Stomach (tissue), 9 donors: ENCODE measurements around the gene FLVCR1. TPM values are rescaled to one million over a fixed set of nuclear protein-coding genes. Genes with fewer than 3 reads are reported as not detected.

Source experiments
- DNase-seq, 2 donors: peaks; one replicate each; pipeline versions ENCODE4 v3.0.0 to v3.0.0-alpha.2; 2013 to 2019
- H3K27ac ChIP-seq, 5 donors: fragments of 200-600 bp in 4 of 5; sonication (generic) in 4 of 5; one replicate each; pipeline ENCODE4 v1.5.1; 2013 to 2019; ENCODE audit warnings: mild to moderate bottlenecking in 1 of 5, moderate library complexity in 1 of 5
- H3K27me3 ChIP-seq, 3 donors: fragments of 200-600 bp; sonication (generic); one replicate each; pipeline ENCODE4 v1.5.1; 2017 to 2019; ENCODE audit warnings: mixed run types in 1 of 3
- H3K36me3 ChIP-seq, 4 donors: fragments of 200-600 bp; sonication (generic); 1 replicate in 3 of 4; 2 replicates in 1 of 4; pipeline ENCODE4 v1.5.1; 2016 to 2019
- H3K4me1 ChIP-seq, 4 donors: fragments of 200-600 bp; sonication (generic); one replicate each; pipeline ENCODE4 v1.5.1; 2016 to 2019
- H3K4me3 ChIP-seq, 4 donors: fragments of 200-600 bp; sonication (generic) in 3 of 4; one replicate each; pipeline ENCODE4 v1.5.1; 2016 to 2019; ENCODE audit warnings: mild to moderate bottlenecking in 1 of 4
- H3K9me3 ChIP-seq, 4 donors: fragments of 200-600 bp; sonication (generic); one replicate each; pipeline ENCODE4 v1.5.1; 2016 to 2019
- CTCF ChIP-seq, 7 experiments: fragments of 450-650 bp in 4 of 7; fragments of 200-600 bp in 3 of 7; sonication (generic) in 3 of 7; IDR thresholded peaks; one replicate each; pipeline ENCODE4 v1.5.1; 2016 to 2019; ENCODE audit warnings: antibody characterized with exemption in 7 of 7, control low read depth in 2 of 7, mild to moderate bottlenecking in 1 of 7
- EP300 ChIP-seq: sonication (generic); formaldehyde crosslinking; IDR thresholded peaks from one replicate; pipeline ENCODE4 v1.6.1; 2017; ENCODE audit warnings: antibody characterized with exemption
- POLR2A ChIP-seq, 4 donors: fragments of 450-650 bp; IDR thresholded peaks; one replicate each; pipeline ENCODE4 v1.6.1; 2016; ENCODE audit warnings: antibody characterized with exemption in 4 of 4, control low read depth in 2 of 4, mild to moderate bottlenecking in 1 of 4, moderate library complexity in 1 of 4
- POLR2AphosphoS5 ChIP-seq, 3 donors: sonication (generic); formaldehyde crosslinking; IDR thresholded peaks; one replicate each; pipeline ENCODE4 v1.6.1; 2016; ENCODE audit warnings: antibody characterized with exemption in 3 of 3
- WGBS, 5 donors: extraction: QIAGEN DNeasy Blood & Tissue Kit in 3 of 5; methylation state at CpG; one replicate each; pipeline versions ENCODE4 v1.1.5 to v1.1.7; 2013 to 2018; 5-methylcytosine and 5-hydroxymethylcytosine counted together
- intact Hi-C: fragments of 100-400 bp; cut with DNase I; formaldehyde crosslinking; loops from one replicate; pipeline ENCODE4 v1.15.1; 2023; ENCODE audit warnings: low total_unique reads
- polyA plus RNA-seq, 3 donors: library from polyadenylated mRNA; stranded (reverse); fragments of 200-250 nt; gene quantifications; one replicate each; pipeline ENCODE4 v1.2.3, GENCODE V29; 2013
- total RNA-seq, 5 donors: library from RNA; depleted of rRNA; stranded (reverse); fragments of >200 nt; gene quantifications; one replicate each; pipeline versions ENCODE4 v1.1.0 to v1.2.3, GENCODE V29; 2014 to 2016
- donor health status: healthy with polysubstance abuse.
- donor health status: Bipolar disorder and iron deficiency.
- donor health status: healthy.

The FLVCR1 gene
- total and polyA plus RNA-seq, 8 donors: 0.61 to 19.1 (median 6.3) TPM

- intact Hi-C loops: no loop called here
- WGBS, 5 donors: 88 to 93% (median 91%) methylated on average over 1 of the region's 1 CpG
- peaks cover 0 to 8% (median 3%) of the 10 kb centered on the region in 4 donors for H3K9me3 ChIP-seq
Measured at GRCh38 chr1:212941452-212941851, 83.4 kb downstream of the FLVCR1 start.

GRCh38 chr1:212942679-212943392, 84.8 kb downstream of the FLVCR1 start:
- intact Hi-C loops: no loop called here
- WGBS, 5 donors: 76 to 85% (median 81%) methylated on average over 6 of the region's 6 CpGs
- H3K27ac ChIP-seq: no peak overlapping the region

More at GRCh38 chr1:212941452-212941851, 83.4 kb downstream of the FLVCR1 start:
- Histone ChIP-seq H3K4me3 (no peak overlapping the region), H3K36me3 (no peaks in the 10 kb centered on the region), H3K27ac (no peak overlapping the region), H3K4me1 (no peaks in the 10 kb centered on the region), H3K27me3 (no peaks in the 10 kb centered on the region)
- TF ChIP-seq POLR2AphosphoS5 (IDR thresholded peaks at IDR 0.05): no peak
- no peak for TF ChIP-seq CTCF (IDR thresholded peaks at IDR 0.05)
- no peak for TF ChIP-seq POLR2A (IDR thresholded peaks at IDR 0.05)
- no peak for TF ChIP-seq EP300
- DNase-seq: no peak

GRCh38 chr1:212943393-212943710, 85.3 kb downstream of the FLVCR1 start:
- Histone ChIP-seq H3K4me1 (no peaks in the 10 kb centered on the region), H3K27me3 (no peaks in the 10 kb centered on the region), H3K36me3 (no peaks in the 10 kb centered on the region), H3K27ac (no peak overlapping the region), H3K4me3 (no peak overlapping the region), H3K9me3 (peaks cover 0 to 8% (median 3%) of the 10 kb centered on the region in 4 donors)
- DNase-seq: no peak
- intact Hi-C loops: no loop called here
- 73 to 92% (median 82%) methylated on average over 4 of the region's 4 CpGs for WGBS, 5 donors
- no peak for TF ChIP-seq POLR2AphosphoS5 (IDR thresholded peaks at IDR 0.05)
- TF ChIP-seq EP300: no peak
- no peak for TF ChIP-seq POLR2A (IDR thresholded peaks at IDR 0.05)
- no peak for TF ChIP-seq CTCF (IDR thresholded peaks at IDR 0.05)

More at GRCh38 chr1:212942679-212943392, 84.8 kb downstream of the FLVCR1 start:
- TF ChIP-seq CTCF (IDR thresholded peaks at IDR 0.05) (no peak), POLR2AphosphoS5 (IDR thresholded peaks at IDR 0.05) (no peak), POLR2A (IDR thresholded peaks at IDR 0.05) (no peak), EP300 (no peak)
- Histone ChIP-seq H3K36me3 (no peaks in the 10 kb centered on the region), H3K4me1 (no peaks in the 10 kb centered on the region), H3K27me3 (no peaks in the 10 kb centered on the region), H3K4me3 (no peak overlapping the region), H3K9me3 (peaks cover 0 to 8% (median 3%) of the 10 kb centered on the region in 4 donors)
- no peak for DNase-seq

GRCh38 chr1:212944229-212944901, 86.3 kb downstream of the FLVCR1 start:
- DNase-seq: no peak
- Histone ChIP-seq H3K4me1 (no peaks in the 10 kb centered on the region), H3K9me3 (peaks cover 0 to 8% (median 3%) of the 10 kb centered on the region in 4 donors), H3K36me3 (no peaks in the 10 kb centered on the region), H3K4me3 (no peak overlapping the region), H3K27me3 (peaks cover 0 to 4% (median 0%) of the 10 kb centered on the region in 3 donors), H3K27ac (no peak overlapping the region)
- intact Hi-C loops: no loop called here
- TF ChIP-seq EP300: no peak
- TF ChIP-seq POLR2AphosphoS5 (IDR thresholded peaks at IDR 0.05): no peak
- no peak for TF ChIP-seq CTCF (IDR thresholded peaks at IDR 0.05)
- TF ChIP-seq POLR2A (IDR thresholded peaks at IDR 0.05): no peak
- 77 to 93% (median 91%) methylated on average over 6 of the region's 6 CpGs for WGBS, 5 donors
